GM19372 (cell line): Measurements from ENCODE around the gene RANBP10.

Source experiments
- ATAC-seq: cut with Tn5 transposase; IDR thresholded peaks from one replicate; pipeline ENCODE4 v1.9.1; 2021; ENCODE audit warnings: mild to moderate bottlenecking, low read depth, moderate library complexity; ENCODE audit not compliant: unreplicated experiment

Gene RANBP10

DNA sequence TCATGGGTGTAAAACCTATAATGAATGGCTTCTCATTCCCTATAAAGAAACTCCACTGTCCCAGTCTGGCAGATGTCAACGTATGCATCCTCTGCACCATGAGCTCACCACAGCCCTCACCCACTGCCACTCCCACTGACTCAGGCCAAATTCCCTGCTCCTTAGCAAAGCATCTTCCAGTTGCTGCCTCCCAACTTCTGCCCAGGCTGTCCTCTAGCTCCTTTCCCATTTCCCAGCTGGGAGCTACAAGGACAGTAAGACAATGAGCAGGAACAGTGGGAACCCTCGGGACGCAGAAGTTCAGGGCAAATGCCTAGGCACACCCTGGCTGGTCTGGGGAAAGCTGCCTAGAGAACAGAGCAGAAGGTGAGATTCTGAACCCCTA is 26.7 kb upstream of the RANBP10 start:
- ATAC-seq = no peak

DNA sequence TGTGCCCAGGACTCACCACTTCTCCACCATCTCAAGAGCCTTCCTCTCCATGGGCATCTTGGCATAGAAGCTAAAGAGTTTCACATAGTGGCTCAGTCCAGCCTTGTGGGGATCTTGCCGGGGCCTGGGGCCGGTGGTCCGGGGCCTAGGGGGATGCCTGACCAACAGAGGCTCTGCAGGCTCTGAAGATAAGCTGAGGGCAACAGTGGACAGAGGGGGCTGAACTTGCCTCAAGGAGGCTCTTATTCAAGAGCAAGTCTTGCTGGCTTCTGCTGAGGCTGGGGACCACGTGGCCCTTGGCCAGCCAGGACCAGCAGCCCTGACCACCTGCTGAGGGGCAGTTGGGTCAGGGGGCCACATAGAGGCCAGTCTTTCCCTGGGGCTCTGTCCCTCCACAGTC is 22.3 kb upstream of the RANBP10 start:
- ATAC-seq = no peak

DNA sequence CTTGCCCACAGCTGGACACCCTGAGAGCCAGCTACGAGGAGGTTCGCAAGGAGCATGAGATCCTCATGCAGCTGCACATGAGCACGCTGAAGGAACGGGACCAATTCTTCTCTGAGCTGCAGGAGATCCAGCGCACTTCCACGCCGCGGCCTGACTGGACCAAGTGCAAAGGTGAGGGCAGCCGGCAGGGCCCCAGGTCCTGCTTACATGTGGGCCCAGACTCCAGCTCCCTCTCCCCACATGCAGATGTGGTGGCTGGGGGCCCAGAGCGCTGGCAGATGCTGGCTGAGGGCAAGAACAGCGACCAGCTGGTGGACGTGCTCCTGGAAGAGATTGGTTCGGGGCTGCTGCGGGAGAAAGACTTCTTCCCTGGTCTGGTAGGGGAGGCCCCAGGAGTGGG is 19.5 kb upstream of the RANBP10 start:
- no peak for ATAC-seq

- ATAC-seq = no peak
Measured at GRCh38 chr16:67825119-67825518, 18.8 kb upstream of the RANBP10 start.

DNA sequence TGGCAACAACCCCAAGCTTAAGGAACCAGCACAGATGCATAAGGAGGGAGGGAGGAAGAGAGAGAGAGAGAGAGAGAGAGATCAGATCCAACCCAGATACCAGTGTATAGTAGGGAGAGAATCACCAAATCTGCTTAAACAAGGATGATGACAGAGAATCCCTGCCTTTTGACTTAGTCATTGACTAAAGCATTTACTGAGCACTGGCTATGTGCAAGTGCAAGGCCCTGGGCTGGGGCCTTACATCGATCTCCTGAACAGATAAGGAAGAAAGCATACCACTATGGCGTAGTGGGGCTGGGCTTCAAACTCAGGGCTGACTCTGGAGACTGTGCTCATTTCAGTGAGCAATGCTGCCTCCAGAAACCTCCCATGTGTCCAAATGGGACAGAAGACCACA is 16.2 kb upstream of the RANBP10 start:
- ATAC-seq = no peak

DNA sequence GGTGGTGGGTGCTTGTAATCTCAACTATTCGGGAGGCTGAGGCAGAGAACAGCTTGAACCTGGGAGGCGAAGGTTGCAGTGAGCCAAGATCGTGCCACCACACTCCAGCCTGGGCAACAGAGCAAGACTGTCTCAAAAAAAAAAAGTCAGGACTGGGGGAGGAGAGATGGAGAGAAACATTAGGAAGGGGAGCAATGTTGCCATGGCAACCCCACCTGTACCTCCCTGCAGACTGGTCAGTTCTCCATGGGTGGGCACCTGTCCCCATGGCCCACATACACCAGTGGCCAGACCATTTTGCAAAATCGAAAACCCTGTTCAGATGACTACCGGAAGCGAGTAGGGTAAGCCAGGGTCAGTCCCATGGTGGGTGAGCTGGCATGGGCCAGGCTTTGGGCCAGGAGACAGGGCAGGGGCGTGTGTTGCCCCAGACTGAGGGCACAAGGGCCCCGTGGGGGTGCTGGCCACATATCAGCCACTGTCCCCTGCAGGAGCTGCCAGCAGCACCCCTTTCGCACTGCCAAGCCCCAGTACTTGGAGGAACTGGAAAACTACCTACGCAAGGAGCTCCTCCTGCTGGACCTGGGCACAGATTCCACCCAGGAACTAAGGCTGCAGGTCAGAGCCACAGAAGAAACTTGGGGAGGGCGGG is 14.4 kb upstream of the RANBP10 start:
- no peak for ATAC-seq

DNA sequence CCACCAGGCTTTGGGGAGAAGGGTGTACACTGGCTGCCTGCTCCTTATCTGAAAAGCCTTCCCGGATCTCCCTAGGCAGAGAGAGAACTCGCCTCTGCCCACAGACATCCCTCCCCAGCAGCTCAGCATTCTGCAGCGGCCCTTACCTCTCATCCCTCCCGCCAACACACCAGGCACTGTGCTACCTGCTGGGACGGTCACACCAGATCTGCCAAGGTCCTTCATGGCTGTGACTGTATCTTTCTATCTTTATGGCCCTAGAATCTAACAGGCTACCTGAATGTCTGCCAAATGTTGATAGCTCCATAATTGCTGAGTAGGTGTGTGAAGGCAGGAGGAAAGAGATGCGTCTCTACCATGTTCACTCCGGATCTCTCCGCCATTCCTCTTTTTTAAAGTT is 8.2 kb upstream of the RANBP10 start:
- no peak for ATAC-seq

DNA sequence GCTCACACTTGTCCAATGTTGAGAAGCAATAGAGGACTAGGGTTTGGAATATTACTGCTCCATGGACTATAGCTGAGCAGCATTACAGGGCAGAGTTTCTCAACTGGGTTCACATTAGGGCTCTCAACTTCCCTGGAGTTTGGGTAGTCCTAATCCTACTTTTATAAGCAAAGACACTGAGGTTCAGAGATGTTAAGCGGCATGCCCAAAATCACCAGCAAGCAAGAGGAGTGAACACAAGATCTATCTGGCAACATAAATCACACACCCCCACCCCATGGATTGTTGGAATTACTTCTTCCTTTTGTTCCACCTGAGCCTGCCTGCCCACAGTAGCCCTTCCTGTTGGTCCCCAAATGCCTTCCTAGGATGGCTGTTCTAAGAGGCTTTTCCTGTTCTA is 5.5 kb upstream of the RANBP10 start:
- ATAC-seq = no peak

- ATAC-seq = no peak
Measured at GRCh38 chr16:67807148-67807682, 855 bp upstream of the RANBP10 start.

GRCh38 chr16:67805718-67806427 is 487 bp downstream of the RANBP10 start:
- no peak for ATAC-seq

DNA sequence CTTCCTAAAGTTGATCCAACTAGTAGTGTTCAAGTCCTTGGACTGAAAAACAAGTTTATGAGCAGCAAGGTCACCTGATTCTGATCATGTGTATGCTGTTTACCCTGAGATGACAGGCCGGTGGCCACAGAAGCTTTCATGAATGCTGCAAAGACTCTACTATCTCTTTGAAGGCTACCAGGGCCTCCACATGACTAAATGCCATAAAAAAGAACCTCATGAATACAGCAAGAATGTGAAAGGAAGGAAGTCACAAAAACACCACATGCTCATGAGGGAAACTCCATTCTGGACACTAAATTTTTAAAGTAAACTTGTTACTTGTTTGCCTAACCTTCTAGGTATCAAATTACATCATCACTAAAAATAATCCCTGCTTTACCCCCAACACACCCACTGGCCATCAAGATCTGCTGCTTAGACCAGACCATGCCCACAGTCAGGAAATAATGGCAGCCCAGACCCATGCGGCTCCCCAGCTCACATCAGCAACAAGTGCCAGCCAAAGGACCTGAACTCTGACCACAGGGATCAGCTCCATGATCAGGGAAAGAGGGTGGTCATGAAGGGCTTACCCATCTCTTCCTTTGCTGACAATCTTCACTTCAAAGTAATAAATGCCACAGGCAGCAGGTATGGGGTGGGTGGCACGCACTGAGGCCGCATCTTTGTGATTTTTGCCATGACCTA is 1.4 kb downstream of the RANBP10 start:
- ATAC-seq = no peak

- ATAC-seq = no peak
Measured at GRCh38 chr16:67803894-67804293, 2.5 kb downstream of the RANBP10 start.

GRCh38 chr16:67801883-67802282 is 4.5 kb downstream of the RANBP10 start:
- ATAC-seq = no peak

- ATAC-seq = no peak
Measured at GRCh38 chr16:67801241-67801640, 5.1 kb downstream of the RANBP10 start.

DNA sequence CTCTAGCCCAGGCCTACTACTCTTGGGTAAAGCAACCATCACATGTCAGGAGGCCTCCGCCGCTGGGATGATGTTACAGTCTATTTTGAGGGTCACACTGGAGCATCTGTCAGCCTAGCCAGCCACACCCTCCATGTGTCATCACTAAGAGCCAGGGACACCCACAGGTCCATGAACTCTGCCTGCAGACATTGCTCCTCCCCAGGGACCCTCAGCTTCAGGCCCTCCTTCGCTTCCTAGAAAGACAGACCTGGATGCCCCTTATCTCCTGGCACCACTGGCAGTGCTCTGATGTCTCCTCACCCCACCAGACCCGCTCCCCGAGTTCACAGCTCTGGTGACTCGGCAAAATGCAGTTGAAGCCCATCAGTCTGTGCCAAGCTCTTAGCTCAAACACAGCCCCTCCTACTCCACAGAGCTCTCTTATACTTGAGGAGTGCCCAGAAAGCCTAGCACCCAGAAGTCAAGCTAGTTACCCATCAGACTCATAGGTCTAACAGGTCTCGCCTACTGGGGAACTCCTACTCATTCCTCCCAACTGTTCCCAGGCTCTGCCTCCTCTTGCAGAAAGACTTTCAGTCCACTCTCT is 5.9 kb downstream of the RANBP10 start:
- no peak for ATAC-seq

GRCh38 chr16:67796099-67796718 is 10.2 kb downstream of the RANBP10 start:
- ATAC-seq = no peak

DNA sequence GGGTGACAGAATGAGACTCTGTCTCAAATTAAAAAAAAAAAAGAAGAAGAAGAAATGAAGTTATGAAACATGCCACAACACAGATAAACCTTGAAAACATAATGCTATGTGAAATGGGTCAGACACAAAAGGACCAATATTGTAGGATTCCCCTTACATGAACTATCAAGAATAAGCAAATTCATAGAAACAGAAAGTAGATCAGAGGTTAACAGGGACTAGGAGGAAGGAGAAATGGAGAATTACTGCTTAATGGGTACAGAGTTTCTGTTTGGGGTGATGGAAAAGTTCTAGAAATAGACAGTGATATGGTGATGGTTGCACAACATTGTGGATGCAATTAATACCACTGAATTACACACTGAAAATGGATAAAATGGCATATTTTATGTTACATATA is 16.3 kb downstream of the RANBP10 start:
- no peak for ATAC-seq

DNA sequence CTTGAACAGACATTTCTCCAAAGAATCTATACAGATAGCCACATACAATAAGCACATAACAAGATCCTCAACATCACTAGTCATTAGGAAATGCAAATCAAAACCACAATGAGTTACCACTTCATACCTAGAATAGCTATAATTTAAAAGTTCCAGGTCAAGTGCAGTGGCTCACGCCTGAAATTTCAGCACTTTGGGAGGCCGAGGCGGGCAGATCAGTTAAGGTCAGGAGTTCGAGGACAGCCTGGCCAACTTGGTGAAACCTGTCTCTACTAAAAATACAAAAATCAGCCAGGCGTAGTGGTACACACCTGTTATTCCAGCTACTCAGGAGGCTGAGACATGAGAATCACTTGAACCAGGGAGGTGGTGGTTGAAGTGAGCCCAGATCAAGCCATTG is 19.9 kb downstream of the RANBP10 start:
- ATAC-seq = no peak

DNA sequence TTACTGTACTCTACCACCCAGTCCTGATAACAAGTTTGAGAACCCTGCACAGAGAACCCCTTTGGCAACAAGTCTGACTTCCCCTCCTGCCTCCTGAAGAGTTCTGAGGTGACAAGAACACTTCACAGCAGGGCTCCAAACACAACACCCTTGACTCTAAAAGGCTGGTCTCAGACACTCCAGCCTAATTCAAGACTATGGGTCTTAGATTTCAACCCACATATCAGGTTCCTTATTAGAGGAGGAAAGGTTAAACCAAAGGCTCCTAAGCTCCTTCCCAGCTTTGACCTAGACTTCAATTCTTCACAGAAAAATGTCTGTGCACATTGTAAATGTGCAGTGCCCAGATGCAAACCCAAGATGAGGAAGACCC is 23.0 kb downstream of the RANBP10 start:
- no peak for ATAC-seq

DNA sequence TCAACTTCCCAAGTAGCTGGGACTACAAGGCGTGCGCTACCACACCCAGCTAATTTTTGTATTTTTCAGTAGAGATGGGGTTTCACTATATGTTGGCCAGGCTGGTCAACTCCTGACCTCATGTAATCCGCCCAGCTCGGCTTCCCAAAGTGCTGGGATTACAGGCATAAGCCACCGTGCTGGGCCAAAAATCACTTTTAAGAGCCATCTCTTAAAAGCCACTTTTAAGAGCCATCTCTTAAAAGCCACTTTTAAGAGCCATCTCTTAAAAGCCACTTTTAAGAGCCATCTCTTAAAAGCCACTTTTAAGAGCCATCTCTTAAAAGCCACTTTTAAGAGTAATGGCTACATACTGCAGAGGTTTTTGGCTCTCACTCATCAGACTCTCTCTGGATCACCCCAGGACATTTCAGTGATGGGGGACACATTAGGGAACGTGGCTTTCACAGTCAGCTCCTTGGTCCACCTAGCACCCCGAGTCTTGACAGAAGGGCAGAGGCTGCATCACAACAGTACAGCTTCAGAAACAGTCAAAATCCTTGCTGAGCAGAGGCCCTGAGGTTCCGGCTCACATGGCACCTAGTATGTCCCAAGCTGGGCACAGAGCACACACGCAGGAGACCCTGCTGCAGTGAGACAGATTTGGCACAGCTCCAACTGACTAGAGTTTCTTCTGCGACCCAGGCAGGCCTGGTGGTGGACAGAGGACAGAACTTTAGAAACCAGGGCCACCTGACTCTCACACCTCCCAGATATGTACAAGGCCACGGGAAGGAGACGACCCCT is 23.6 kb downstream of the RANBP10 start:
- ATAC-seq = no peak
